Measurements from ENCODE around the gene SLX4IP.
"Not testable (repeated sequence)": the region's sequence is repeated elsewhere in the genome, so short reads cannot be mapped to it uniquely, and the experiment has no call there.

The SLX4IP gene

DNA sequence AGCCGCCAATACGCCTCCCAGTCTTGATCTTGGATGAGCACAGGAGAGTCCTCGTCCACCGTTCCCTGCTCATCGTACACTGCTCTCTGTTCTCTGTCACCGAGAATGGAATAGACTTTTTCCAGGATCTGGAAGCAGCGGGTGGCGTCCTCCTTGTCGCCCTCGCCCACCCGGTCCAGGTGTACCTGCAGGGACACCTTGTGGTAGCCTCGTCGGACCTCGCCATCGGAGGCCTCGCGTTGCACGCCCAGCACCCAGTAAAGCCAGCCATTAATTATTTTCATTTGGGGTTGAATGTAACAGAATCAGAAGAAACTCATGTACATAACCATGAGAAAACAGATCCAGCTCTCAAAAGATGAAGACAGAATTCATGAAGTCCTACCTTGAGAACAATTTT lies 178.8 kb downstream of the SLX4IP start:
- H3K4me1 ChIP-seq (ENCODE audit: control insufficient read depth, insufficient read depth, low read length), result peaks cover under 1% of the 10 kb centered on the region
- H3K9me3 ChIP-seq (ENCODE audit: control insufficient read depth, insufficient read depth, low read depth, low read length), result no peaks in the 10 kb centered on the region
- TF ChIP-seq ZNF521 (tag by site-specific recombination; IDR thresholded peaks at IDR 0.05), result no peak
- no peak for TF ChIP-seq ZNF10 (tag by site-specific recombination; IDR thresholded peaks at IDR 0.05)
- TF ChIP-seq ZNF169 (tag by site-specific recombination; IDR thresholded peaks at IDR 0.05), result no peak
- no peak overlapping the region for H3K4me3 ChIP-seq (ENCODE audit: low read depth, low read length)
- ChIA-PET POLR2A (no interaction called here), CTCF (interaction anchor here (0.6 to 0.7 kb wide), 2 partner anchors 81 to 929 kb away, joined by 3 to 4 read pairs; no protein-coding TSS in a partner anchor)
- H3K27ac ChIP-seq (ENCODE audit: extremely low read depth, low read depth, low read length), result no peak overlapping the region
- peaks cover 0 to 4% of the 10 kb centered on the region in 2 experiments; a peak in 1 of 3 replicates for H3K36me3 ChIP-seq (ENCODE audit: control insufficient read depth in 2 of 2, insufficient read depth in 1 of 2, low read length in 2 of 2)

DNA sequence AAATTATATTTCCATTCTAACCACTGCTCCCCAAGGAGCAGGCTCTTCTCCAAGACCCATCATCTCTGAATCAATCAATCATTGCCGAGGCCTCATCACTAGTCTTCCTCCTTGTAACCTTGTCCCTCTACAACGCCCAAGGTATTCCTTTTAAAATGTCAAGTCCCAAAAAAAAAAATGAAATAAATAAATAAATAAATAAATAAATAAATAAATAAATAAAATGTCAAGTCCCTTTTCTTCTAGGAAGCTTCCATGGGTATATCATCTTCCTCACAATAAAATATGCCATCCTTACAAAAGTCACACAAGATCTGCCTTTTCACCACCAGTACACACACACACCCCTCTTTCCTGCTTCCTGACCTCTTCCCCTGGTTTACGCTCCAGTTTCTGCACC lies 181.1 kb downstream of the SLX4IP start:
- CTCF ChIA-PET, result interaction anchor here (0.7 kb wide), 1 partner anchor 91 kb away, joined by 3 read pairs; no protein-coding TSS in a partner anchor
- H3K27ac ChIP-seq (ENCODE audit: extremely low read depth, low read depth, low read length), result no peak overlapping the region
- no peak overlapping the region for H3K4me3 ChIP-seq (ENCODE audit: low read depth, low read length)
- no peaks in the 10 kb centered on the region for H3K36me3 ChIP-seq (ENCODE audit: control insufficient read depth in 2 of 2, insufficient read depth in 1 of 2, low read length in 2 of 2)
- H3K9me3 ChIP-seq (ENCODE audit: control insufficient read depth, insufficient read depth, low read depth, low read length), result no peaks in the 10 kb centered on the region
- H3K4me1 ChIP-seq (ENCODE audit: control insufficient read depth, insufficient read depth, low read length), result peaks cover 10% of the 10 kb centered on the region
- TF ChIP-seq ZNF654 (tag by site-specific recombination; IDR thresholded peaks at IDR 0.05; ENCODE audit: low read depth) (0 out of 2 replicates have a peak, but pooled peaks have one; percentile 7), ZNF670 (tag by site-specific recombination; IDR thresholded peaks at IDR 0.05; ENCODE audit: low read depth) (no peak), ZNF426 (tag by site-specific recombination; IDR thresholded peaks at IDR 0.05) (peak; percentile 33), ZNF747 (tag by site-specific recombination; IDR thresholded peaks at IDR 0.05) (no peak), ZBTB8A (tag by site-specific recombination; IDR thresholded peaks at IDR 0.05) (0 out of 2 replicates have a peak, but pooled peaks have one; percentile 32), ZBTB48 (tag by site-specific recombination; IDR thresholded peaks at IDR 0.05) (no peak), ZNF555 (tag by site-specific recombination; conservative IDR thresholded peaks at IDR 0.05) (peak; percentile 26), ZNF140 (tag by site-specific recombination; IDR thresholded peaks at IDR 0.05) (peak; percentile 12; the same call in 1 of the 2 replicates), ZNF416 (tag by site-specific recombination; IDR thresholded peaks at IDR 0.05) (no peak)
- TF ChIP-seq, protein P1, sequence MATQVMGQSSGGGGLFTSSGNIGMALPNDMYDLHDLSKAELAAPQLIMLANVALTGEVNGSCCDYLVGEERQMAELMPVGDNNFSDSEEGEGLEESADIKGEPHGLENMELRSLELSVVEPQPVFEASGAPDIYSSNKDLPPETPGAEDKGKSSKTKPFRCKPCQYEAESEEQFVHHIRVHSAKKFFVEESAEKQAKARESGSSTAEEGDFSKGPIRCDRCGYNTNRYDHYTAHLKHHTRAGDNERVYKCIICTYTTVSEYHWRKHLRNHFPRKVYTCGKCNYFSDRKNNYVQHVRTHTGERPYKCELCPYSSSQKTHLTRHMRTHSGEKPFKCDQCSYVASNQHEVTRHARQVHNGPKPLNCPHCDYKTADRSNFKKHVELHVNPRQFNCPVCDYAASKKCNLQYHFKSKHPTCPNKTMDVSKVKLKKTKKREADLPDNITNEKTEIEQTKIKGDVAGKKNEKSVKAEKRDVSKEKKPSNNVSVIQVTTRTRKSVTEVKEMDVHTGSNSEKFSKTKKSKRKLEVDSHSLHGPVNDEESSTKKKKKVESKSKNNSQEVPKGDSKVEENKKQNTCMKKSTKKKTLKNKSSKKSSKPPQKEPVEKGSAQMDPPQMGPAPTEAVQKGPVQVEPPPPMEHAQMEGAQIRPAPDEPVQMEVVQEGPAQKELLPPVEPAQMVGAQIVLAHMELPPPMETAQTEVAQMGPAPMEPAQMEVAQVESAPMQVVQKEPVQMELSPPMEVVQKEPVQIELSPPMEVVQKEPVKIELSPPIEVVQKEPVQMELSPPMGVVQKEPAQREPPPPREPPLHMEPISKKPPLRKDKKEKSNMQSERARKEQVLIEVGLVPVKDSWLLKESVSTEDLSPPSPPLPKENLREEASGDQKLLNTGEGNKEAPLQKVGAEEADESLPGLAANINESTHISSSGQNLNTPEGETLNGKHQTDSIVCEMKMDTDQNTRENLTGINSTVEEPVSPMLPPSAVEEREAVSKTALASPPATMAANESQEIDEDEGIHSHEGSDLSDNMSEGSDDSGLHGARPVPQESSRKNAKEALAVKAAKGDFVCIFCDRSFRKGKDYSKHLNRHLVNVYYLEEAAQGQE (tag by site-specific recombination; IDR thresholded peaks at IDR 0.05), result peak; percentile 30; the same call in 1 of the 2 replicates
- TF ChIP-seq, protein P2, sequence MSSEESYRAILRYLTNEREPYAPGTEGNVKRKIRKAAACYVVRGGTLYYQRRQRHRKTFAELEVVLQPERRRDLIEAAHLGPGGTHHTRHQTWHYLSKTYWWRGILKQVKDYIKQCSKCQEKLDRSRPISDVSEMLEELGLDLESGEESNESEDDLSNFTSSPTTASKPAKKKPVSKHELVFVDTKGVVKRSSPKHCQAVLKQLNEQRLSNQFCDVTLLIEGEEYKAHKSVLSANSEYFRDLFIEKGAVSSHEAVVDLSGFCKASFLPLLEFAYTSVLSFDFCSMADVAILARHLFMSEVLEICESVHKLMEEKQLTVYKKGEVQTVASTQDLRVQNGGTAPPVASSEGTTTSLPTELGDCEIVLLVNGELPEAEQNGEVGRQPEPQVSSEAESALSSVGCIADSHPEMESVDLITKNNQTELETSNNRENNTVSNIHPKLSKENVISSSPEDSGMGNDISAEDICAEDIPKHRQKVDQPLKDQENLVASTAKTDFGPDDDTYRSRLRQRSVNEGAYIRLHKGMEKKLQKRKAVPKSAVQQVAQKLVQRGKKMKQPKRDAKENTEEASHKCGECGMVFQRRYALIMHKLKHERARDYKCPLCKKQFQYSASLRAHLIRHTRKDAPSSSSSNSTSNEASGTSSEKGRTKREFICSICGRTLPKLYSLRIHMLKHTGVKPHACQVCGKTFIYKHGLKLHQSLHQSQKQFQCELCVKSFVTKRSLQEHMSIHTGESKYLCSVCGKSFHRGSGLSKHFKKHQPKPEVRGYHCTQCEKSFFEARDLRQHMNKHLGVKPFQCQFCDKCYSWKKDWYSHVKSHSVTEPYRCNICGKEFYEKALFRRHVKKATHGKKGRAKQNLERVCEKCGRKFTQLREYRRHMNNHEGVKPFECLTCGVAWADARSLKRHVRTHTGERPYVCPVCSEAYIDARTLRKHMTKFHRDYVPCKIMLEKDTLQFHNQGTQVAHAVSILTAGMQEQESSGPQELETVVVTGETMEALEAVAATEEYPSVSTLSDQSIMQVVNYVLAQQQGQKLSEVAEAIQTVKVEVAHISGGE (tag by site-specific recombination; conservative IDR thresholded peaks at IDR 0.05; ENCODE audit: low read depth), result peak; percentile 54
- TF ChIP-seq, protein P3, sequence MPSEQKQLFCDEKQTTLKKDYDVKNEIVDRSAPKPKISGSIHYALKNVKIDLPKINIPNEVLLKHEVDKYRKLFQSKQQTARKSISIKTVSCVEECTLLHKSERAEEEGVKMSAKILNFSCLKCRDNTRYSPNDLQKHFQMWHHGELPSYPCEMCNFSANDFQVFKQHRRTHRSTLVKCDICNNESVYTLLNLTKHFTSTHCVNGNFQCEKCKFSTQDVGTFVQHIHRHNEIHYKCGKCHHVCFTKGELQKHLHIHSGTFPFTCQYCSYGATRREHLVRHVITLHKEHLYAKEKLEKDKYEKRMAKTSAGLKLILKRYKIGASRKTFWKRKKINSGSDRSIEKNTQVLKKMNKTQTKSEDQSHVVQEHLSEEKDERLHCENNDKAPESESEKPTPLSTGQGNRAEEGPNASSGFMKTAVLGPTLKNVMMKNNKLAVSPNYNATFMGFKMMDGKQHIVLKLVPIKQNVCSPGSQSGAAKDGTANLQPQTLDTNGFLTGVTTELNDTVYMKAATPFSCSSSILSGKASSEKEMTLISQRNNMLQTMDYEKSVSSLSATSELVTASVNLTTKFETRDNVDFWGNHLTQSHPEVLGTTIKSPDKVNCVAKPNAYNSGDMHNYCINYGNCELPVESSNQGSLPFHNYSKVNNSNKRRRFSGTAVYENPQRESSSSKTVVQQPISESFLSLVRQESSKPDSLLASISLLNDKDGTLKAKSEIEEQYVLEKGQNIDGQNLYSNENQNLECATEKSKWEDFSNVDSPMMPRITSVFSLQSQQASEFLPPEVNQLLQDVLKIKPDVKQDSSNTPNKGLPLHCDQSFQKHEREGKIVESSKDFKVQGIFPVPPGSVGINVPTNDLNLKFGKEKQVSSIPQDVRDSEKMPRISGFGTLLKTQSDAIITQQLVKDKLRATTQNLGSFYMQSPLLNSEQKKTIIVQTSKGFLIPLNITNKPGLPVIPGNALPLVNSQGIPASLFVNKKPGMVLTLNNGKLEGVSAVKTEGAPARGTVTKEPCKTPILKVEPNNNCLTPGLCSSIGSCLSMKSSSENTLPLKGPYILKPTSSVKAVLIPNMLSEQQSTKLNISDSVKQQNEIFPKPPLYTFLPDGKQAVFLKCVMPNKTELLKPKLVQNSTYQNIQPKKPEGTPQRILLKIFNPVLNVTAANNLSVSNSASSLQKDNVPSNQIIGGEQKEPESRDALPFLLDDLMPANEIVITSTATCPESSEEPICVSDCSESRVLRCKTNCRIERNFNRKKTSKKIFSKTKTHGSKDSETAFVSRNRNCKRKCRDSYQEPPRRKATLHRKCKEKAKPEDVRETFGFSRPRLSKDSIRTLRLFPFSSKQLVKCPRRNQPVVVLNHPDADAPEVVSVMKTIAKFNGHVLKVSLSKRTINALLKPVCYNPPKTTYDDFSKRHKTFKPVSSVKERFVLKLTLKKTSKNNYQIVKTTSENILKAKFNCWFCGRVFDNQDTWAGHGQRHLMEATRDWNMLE (tag by site-specific recombination; conservative IDR thresholded peaks at IDR 0.05; ENCODE audit: low read depth), result peak; percentile 63; the same call in 1 of the 2 replicates
- POLR2A ChIA-PET, result no interaction called here

GRCh38 chr20:10617549-10618133 lies 182.5 kb downstream of the SLX4IP start:
- H3K27ac ChIP-seq (ENCODE audit: extremely low read depth, low read depth, low read length); H3K4me3 ChIP-seq (ENCODE audit: low read depth, low read length); POLR2A ChIA-PET; CTCF ChIA-PET; H3K4me1 ChIP-seq (ENCODE audit: control insufficient read depth, insufficient read depth, low read length); H3K36me3 ChIP-seq (ENCODE audit: control insufficient read depth in 2 of 2, insufficient read depth in 1 of 2, low read length in 2 of 2); H3K9me3 ChIP-seq (ENCODE audit: control insufficient read depth, insufficient read depth, low read depth, low read length): not testable (repeated sequence)

Measured in HEK293 (cell line).